NCI-H446 treated with DMSO at 0.1 percent for 48 hours (cell line): ENCODE measurements around the gene VCAN.
A peak's percentile ranks its signal among the peaks of the same experiment; 100 is the strongest.

ENCODE experiments used
- DNase-seq: peaks from one replicate; lab custom pipeline; 2025; lab: John Stamatoyannopoulos, UW

VCAN gene

GRCh38 chr5:83564069-83564749, 92.7 kb downstream of the VCAN start:
- DNase-seq: peak; percentile 21

GRCh38 chr5:83567741-83568140, 96.2 kb downstream of the VCAN start:
- DNase-seq: no peak

- DNase-seq: no peak
These were observed 96.6 kb downstream of the VCAN start for GRCh38 chr5:83568186-83568585.

- DNase-seq: no peak
These were observed 99.4 kb downstream of the VCAN start for GRCh38 chr5:83570916-83571315.

GRCh38 chr5:83572271-83572670, 100.7 kb downstream of the VCAN start:
- DNase-seq: no peak

- DNase-seq: no peak
These were observed 104.8 kb downstream of the VCAN start for GRCh38 chr5:83576341-83576740.

GRCh38 chr5:83577036-83577636, 105.6 kb downstream of the VCAN start:
- no peak for DNase-seq

- no peak for DNase-seq
These were observed 112.3 kb downstream of the VCAN start for GRCh38 chr5:83583859-83584258.

GRCh38 chr5:83586874-83587776, 115.6 kb downstream of the VCAN start:
- no peak for DNase-seq

GRCh38 chr5:83589786-83590185, 118.2 kb downstream of the VCAN start:
- DNase-seq: no peak

GRCh38 chr5:83590966-83591365, 119.4 kb downstream of the VCAN start:
- no peak for DNase-seq

- no peak for DNase-seq
These were observed 123.7 kb downstream of the VCAN start for GRCh38 chr5:83595217-83595616.

GRCh38 chr5:83608122-83608521, 136.6 kb downstream of the VCAN start:
- peak; percentile 65 for DNase-seq

GRCh38 chr5:83614841-83615240, 143.3 kb downstream of the VCAN start:
- DNase-seq: no peak

- no peak for DNase-seq
These were observed 156.8 kb downstream of the VCAN start for GRCh38 chr5:83628360-83628759.
